GM06990 (cell line): ENCODE data around the gene CHD6.

Source experiments
- DNase-seq: peaks from one replicate; pipeline ENCODE4 v3.0.0-alpha.2; 2011; ENCODE audit not compliant: insufficient read length; ENCODE audit errors: extremely low read depth
- H3K27me3 ChIP-seq: replicated peaks from 2 replicates; pipeline ENCODE4 v1.6.0; 2011; ENCODE audit warnings: low read length; ENCODE audit not compliant: control insufficient read depth, insufficient read depth
- H3K36me3 ChIP-seq: 2 replicates; pipeline ENCODE4 v1.5.1; 2011; ENCODE audit warnings: low read length; ENCODE audit not compliant: control insufficient read depth, insufficient read depth
- H3K4me3 ChIP-seq: replicated peaks from 2 replicates; pipeline ENCODE4 v1.5.1; 2011; ENCODE audit warnings: low read depth, mild to moderate bottlenecking, control low read depth, low read length
- TF ChIP-seq, protein P1 (sequence below): IDR thresholded peaks from 2 replicates; pipeline ENCODE4 v1.5.1; 2011; ENCODE audit warnings: low read length, control low read depth, mild to moderate bottlenecking, inconsistent platforms; ENCODE audit not compliant: insufficient read depth, poor library complexity, severe bottlenecking

CHD6 gene

GRCh38 chr20:41437836-41438235 lies 180.3 kb downstream of the CHD6 start:
- Histone ChIP-seq H3K4me3 (no peak overlapping the region), H3K27me3 (no peaks in the 10 kb centered on the region), H3K36me3 (peaks cover 10% of the 10 kb centered on the region)
- TF ChIP-seq, protein P1, sequence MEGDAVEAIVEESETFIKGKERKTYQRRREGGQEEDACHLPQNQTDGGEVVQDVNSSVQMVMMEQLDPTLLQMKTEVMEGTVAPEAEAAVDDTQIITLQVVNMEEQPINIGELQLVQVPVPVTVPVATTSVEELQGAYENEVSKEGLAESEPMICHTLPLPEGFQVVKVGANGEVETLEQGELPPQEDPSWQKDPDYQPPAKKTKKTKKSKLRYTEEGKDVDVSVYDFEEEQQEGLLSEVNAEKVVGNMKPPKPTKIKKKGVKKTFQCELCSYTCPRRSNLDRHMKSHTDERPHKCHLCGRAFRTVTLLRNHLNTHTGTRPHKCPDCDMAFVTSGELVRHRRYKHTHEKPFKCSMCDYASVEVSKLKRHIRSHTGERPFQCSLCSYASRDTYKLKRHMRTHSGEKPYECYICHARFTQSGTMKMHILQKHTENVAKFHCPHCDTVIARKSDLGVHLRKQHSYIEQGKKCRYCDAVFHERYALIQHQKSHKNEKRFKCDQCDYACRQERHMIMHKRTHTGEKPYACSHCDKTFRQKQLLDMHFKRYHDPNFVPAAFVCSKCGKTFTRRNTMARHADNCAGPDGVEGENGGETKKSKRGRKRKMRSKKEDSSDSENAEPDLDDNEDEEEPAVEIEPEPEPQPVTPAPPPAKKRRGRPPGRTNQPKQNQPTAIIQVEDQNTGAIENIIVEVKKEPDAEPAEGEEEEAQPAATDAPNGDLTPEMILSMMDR = no peak
- DNase-seq = no peak

GRCh38 chr20:41436679-41437078 lies 181.5 kb downstream of the CHD6 start:
- Histone ChIP-seq H3K36me3 (peaks cover 9% of the 10 kb centered on the region), H3K4me3 (no peak overlapping the region), H3K27me3 (no peaks in the 10 kb centered on the region)
- DNase-seq = no peak
- TF ChIP-seq, protein P1 = no peak

DNA sequence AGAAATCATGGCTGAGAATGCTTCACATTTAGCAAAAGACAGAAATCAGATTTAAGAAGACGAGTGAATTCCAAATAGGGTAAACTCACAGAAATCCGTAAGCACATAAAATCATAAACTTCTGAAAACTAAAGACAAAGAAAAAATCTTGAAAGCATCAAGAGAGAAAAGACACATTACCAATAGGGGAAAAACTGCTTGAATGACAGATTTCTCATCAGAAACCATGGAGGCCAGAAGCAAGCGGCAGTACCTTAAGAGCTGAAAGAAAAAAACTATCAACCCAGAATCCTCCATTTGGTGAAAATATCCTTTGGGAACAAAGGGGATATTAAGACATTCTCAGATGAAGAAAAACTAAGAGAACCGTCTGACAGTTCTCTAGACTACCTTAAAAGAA lies 185.0 kb downstream of the CHD6 start:
- peaks cover 2% of the 10 kb centered on the region; the same call in 1 of the 2 replicates for H3K36me3 ChIP-seq
- H3K27me3 ChIP-seq = no peaks in the 10 kb centered on the region
- no peak for DNase-seq
- TF ChIP-seq, protein P1 = no peak
- H3K4me3 ChIP-seq = no peak overlapping the region

GRCh38 chr20:41432746-41433145 lies 185.4 kb downstream of the CHD6 start:
- H3K36me3 ChIP-seq = no peaks in the 10 kb centered on the region; the same call in 1 of the 2 replicates
- no peak overlapping the region for H3K4me3 ChIP-seq
- H3K27me3 ChIP-seq = no peaks in the 10 kb centered on the region
- TF ChIP-seq, protein P1 = no peak
- DNase-seq = no peak

DNA sequence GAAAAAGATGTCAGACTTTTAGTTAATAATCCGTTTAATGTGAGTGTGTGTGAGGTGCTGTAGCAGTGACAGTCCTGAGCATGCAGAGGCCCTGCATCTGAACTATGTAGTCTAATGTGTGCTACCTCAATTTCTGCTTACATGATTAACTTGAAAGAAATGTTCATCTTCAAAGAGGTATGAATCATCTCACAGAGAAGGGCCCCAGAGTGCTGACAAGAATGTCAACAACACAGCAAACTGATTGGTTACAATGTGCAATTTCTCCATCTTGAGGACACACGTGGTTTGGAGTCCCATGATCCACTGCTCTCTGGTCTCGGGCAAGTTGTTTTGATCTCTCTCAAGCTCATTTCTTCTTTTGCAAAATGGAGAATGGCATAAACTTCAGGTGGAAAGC lies 189.9 kb downstream of the CHD6 start:
- peaks cover 3% of the 10 kb centered on the region; the same call in 1 of the 2 replicates for H3K36me3 ChIP-seq
- no peak for DNase-seq
- H3K27me3 ChIP-seq = no peaks in the 10 kb centered on the region
- TF ChIP-seq, protein P1 = no peak
- no peak overlapping the region for H3K4me3 ChIP-seq

DNA sequence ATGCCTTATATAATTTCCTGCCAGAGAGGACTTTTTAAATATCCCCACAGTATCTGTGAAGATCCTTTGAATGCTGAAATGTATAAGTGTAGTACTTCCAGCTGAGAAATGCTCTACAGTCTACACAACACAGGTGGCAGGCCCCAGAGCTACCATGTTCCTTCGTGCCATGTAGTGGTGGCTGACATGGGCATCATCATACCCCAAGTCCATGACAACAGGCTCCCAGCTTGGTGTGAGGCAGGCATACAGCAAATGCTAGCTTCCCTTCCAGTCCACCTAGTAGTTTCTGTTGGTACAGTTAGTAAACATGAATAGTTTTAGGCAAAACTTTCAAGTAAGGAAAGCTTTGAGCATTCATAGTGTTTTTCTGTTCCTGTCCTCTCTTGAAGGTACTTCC lies 190.3 kb downstream of the CHD6 start:
- Histone ChIP-seq H3K4me3 (no peak overlapping the region), H3K36me3 (peaks cover 3% of the 10 kb centered on the region; the same call in 1 of the 2 replicates), H3K27me3 (no peaks in the 10 kb centered on the region)
- TF ChIP-seq, protein P1 = no peak
- no peak for DNase-seq
